Gastrocnemius medialis (tissue), 4 donors: ENCODE data around the gene CHCHD1.

ENCODE experiments used
- CTCF ChIP-seq, 5 experiments: fragments of 450-650 bp in 3 of 5; fragments of 200-600 bp in 2 of 5; sonication (generic) in 2 of 5; IDR thresholded peaks in 4 of 5; conservative IDR thresholded peaks in 1 of 5; 1 replicate in 4 of 5; 2 replicates in 1 of 5; pipeline ENCODE4 v1.5.1; 2016 to 2019; ENCODE audit warnings: antibody characterized with exemption in 5 of 5, mild to moderate bottlenecking in 3 of 5, moderate library complexity in 3 of 5
- POLR2A ChIP-seq, 2 donors: fragments of 450-650 bp; IDR thresholded peaks; one replicate each; pipeline ENCODE4 v1.6.1; 2017; ENCODE audit warnings: antibody characterized with exemption in 2 of 2, mild to moderate bottlenecking in 2 of 2, moderate library complexity in 2 of 2

GRCh38 chr10:73797324-73798025, 15.6 kb downstream of the CHCHD1 start:
- TF ChIP-seq CTCF (IDR thresholded peaks at IDR 0.05 in 4 of 5, conservative IDR thresholded peaks at IDR 0.05 in 1 of 5) (no peak), POLR2A (IDR thresholded peaks at IDR 0.05) (no peak)
